ENCODE measurements around the gene GRXCR1.

- no peak for TF ChIP-seq CTCF (conservative IDR thresholded peaks at IDR 0.05; ENCODE audit: low read depth, low read length)
- no peak for TF ChIP-seq RFX5 (IDR thresholded peaks at IDR 0.05; ENCODE audit: low read depth, low read length)
- no peak for TF ChIP-seq FOS (IDR thresholded peaks at IDR 0.05; ENCODE audit: low read depth, low read length)
Observed at GRCh38 chr4:43014256-43014655, 121.7 kb downstream of the GRXCR1 start.

Data from IMR-90 (cell line).